Transverse colon (tissue), 4 donors: ENCODE results near the gene PITPNM1. TPM values are rescaled to one million over a fixed set of nuclear protein-coding genes. Genes with fewer than 3 reads are reported as not detected.

Experiments used
- DNase-seq: peaks from one replicate; pipeline ENCODE4 v3.0.0-alpha.2; 2019
- H3K27ac ChIP-seq, 4 donors: fragments of 200-600 bp; sonication (generic); 2 replicates each; pipeline ENCODE4 v1.5.1; 2016 to 2018; ENCODE audit warnings: inconsistent platforms in 4 of 4
- H3K27me3 ChIP-seq: fragments of 200-600 bp; sonication (generic); 2 replicates; pipeline ENCODE4 v1.5.1; 2017; ENCODE audit warnings: inconsistent platforms
- H3K36me3 ChIP-seq, 4 donors: fragments of 200-600 bp; sonication (generic); 2 replicates each; pipeline ENCODE4 v1.5.1; 2017 to 2019; ENCODE audit warnings: inconsistent platforms in 4 of 4
- H3K4me1 ChIP-seq, 4 donors: fragments of 200-600 bp; sonication (generic); 2 replicates each; pipeline ENCODE4 v1.5.1; 2017 to 2020; ENCODE audit warnings: inconsistent platforms in 4 of 4
- H3K4me3 ChIP-seq, 4 donors: fragments of 200-600 bp; sonication (generic); 1 replicate in 1 of 4; 2 replicates in 3 of 4; pipeline versions ENCODE4 v1.5.1 to v1.6.1; 2017 to 2019; ENCODE audit warnings: inconsistent platforms in 4 of 4
- H3K9me3 ChIP-seq, 2 donors: fragments of 200-600 bp; sonication (generic); 2 replicates each; pipeline ENCODE4 v1.5.1; 2017 to 2019; ENCODE audit warnings: inconsistent platforms in 2 of 2
- EP300 ChIP-seq: sonication (generic); formaldehyde crosslinking; IDR thresholded peaks from one replicate; pipeline ENCODE4 v1.6.1; 2017; ENCODE audit warnings: antibody characterized with exemption, low read depth
- POLR2A ChIP-seq: fragments of 450-650 bp; IDR thresholded peaks from one replicate; pipeline ENCODE4 v1.6.1; 2016; ENCODE audit warnings: antibody characterized with exemption, mild to moderate bottlenecking, moderate library complexity
- POLR2AphosphoS5 ChIP-seq, 3 donors: sonication (generic); formaldehyde crosslinking; IDR thresholded peaks; one replicate each; pipeline ENCODE4 v1.6.1; 2016; ENCODE audit warnings: antibody characterized with exemption in 3 of 3
- WGBS, 2 donors: methylation state at CpG; one replicate each; pipeline ENCODE4 v1.1.5; 2018; ENCODE audit warnings: low coverage in 1 of 2; 5-methylcytosine and 5-hydroxymethylcytosine counted together
- in situ Hi-C, 4 donors: fragments of 200-750 bp; cut with MboI; loops; one replicate each; pipeline versions ENCODE4 v1.15.0 to v1.15.1; 2017; ENCODE audit warnings: low sequenced_read_pairs in 3 of 4, low pct_ligation_motif_present in 1 of 4, low pct_unique_long_range_greater_than_20kb in 1 of 4
- intact Hi-C: fragments of 100-400 bp; cut with DNase I; formaldehyde crosslinking; loops from one replicate; pipeline ENCODE4 v1.15.1; 2023; ENCODE audit warnings: low total_unique reads
- total RNA-seq, 4 donors: library from RNA; depleted of rRNA; stranded (reverse); fragments of >200 nt; gene quantifications; one replicate each; pipeline ENCODE4 v1.1.0, GENCODE V29; 2016
- TF ChIP-seq, protein P1 (sequence below), 5 experiments: fragments of 200-600 bp in 3 of 5; fragments of 450-650 bp in 2 of 5; sonication (generic) in 3 of 5; IDR thresholded peaks; 1 replicate in 2 of 5; 2 replicates in 3 of 5; pipeline ENCODE4 v1.5.1; 2016 to 2017; ENCODE audit warnings: antibody characterized with exemption in 5 of 5, inconsistent platforms in 3 of 5, mild to moderate bottlenecking in 2 of 5, moderate library complexity in 1 of 5

The PITPNM1 gene
- total RNA-seq, 4 donors from 2014 or later = 23.5 to 451 (median 60.8) TPM

DNA sequence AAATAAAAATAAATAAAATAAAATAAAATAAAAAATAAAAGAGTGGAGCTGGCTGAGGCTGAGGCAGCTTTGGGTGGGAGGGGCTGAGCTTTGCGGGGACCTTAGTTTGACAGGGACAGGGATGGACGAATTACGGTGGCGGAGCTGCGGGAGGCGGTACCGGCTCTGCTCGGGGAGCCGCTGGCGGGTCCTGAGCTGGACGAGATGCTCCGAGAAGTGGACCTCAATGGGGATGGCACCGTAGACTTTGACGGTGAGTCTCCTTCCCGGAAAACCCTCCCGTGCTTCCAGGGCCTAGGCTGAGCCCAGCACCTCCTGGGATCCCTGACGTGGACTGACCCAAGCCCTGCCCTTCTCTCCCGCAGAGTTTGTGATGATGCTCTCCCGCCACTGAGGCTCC lies 46.9 kb downstream of the PITPNM1 start:
- no peak overlapping the region for H3K4me3 ChIP-seq
- H3K36me3 ChIP-seq = no peaks in the 10 kb centered on the region
- H3K4me1 ChIP-seq = no peaks in the 10 kb centered on the region
- no peak for DNase-seq
- H3K9me3 ChIP-seq = no peaks in the 10 kb centered on the region
- intact Hi-C loops (no loop called here), in situ Hi-C loops (no loop called here)
- WGBS, 2 donors = 86 to 88% methylated on average over 14 to 19 of the region's 19 CpGs
- H3K27me3 ChIP-seq = no peaks in the 10 kb centered on the region
- TF ChIP-seq POLR2A (no peak), POLR2AphosphoS5 (IDR thresholded peaks at IDR 0.05) (no peak), EP300 (no peak)
- TF ChIP-seq, protein P1, sequence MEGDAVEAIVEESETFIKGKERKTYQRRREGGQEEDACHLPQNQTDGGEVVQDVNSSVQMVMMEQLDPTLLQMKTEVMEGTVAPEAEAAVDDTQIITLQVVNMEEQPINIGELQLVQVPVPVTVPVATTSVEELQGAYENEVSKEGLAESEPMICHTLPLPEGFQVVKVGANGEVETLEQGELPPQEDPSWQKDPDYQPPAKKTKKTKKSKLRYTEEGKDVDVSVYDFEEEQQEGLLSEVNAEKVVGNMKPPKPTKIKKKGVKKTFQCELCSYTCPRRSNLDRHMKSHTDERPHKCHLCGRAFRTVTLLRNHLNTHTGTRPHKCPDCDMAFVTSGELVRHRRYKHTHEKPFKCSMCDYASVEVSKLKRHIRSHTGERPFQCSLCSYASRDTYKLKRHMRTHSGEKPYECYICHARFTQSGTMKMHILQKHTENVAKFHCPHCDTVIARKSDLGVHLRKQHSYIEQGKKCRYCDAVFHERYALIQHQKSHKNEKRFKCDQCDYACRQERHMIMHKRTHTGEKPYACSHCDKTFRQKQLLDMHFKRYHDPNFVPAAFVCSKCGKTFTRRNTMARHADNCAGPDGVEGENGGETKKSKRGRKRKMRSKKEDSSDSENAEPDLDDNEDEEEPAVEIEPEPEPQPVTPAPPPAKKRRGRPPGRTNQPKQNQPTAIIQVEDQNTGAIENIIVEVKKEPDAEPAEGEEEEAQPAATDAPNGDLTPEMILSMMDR (IDR thresholded peaks at IDR 0.05) = no peak
- H3K27ac ChIP-seq = no peak overlapping the region

DNA sequence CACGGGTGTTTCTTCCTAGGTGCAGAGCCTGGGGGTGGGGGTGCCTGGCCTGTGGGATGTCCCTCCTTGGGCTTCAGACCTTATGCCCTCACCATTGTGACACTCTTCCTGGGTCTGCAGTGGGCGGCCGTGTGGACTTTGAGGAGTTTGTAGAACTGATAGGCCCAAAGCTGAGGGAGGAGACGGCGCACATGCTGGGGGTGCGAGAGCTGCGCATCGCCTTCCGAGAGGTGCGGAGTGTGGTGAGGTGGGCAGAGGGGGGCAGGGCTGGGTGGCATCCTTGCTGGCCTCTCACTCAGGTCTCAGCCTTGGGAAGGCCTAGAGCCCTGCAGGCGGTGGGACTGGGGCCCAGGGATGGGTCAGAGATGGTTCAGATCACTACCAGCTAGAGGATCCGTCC lies 47.7 kb downstream of the PITPNM1 start:
- in situ Hi-C loops (no loop called here), intact Hi-C loops (no loop called here)
- H3K27me3 ChIP-seq = no peaks in the 10 kb centered on the region
- no peaks in the 10 kb centered on the region for H3K9me3 ChIP-seq
- TF ChIP-seq EP300 (no peak), POLR2A (no peak), POLR2AphosphoS5 (IDR thresholded peaks at IDR 0.05) (no peak)
- TF ChIP-seq, protein P1 (IDR thresholded peaks at IDR 0.05) = no peak
- H3K36me3 ChIP-seq = no peaks in the 10 kb centered on the region
- WGBS, 2 donors = 80 to 92% methylated on average over 1 to 11 of the region's 12 CpGs
- no peak overlapping the region for H3K27ac ChIP-seq
- no peak overlapping the region for H3K4me3 ChIP-seq
- DNase-seq = no peak
- H3K4me1 ChIP-seq = no peaks in the 10 kb centered on the region

DNA sequence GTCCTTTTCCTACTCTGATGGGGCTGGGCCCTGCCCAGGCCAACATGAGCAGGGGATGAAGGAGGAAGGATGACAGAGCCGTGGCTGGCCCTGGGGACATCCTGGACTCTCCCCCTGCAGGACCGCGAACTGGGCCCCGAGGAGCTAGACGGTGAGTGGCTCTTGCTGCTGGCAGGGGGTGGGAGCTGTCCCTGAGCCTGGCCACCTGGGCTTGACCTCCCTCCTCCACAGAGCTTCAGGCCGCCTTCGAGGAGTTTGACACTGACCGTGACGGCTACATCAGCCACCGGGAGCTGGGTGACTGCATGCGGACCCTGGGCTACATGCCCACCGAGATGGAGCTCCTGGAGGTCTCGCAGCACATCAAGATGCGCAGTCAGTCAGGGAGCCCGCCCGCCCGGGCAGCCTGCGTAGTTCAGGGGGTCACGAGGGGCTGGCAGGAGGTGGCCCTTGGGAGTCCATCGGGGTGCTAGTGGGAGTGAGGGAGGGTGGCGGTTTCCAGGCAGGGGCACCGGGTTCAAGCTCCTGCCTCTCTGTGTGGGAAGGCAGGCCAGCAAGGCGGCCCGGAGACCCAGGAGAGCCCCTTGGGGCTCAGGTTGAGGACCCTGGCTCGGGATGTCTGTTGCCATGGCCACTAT lies 49.0 kb downstream of the PITPNM1 start:
- Histone ChIP-seq H3K4me3 (no peak overlapping the region), H3K27ac (no peak overlapping the region), H3K9me3 (no peaks in the 10 kb centered on the region), H3K36me3 (no peaks in the 10 kb centered on the region), H3K27me3 (no peaks in the 10 kb centered on the region), H3K4me1 (no peaks in the 10 kb centered on the region)
- intact Hi-C loops = no loop called here
- WGBS, 2 donors = 82% methylated on average over 20 of the region's 25 CpGs; no CpG with 5 or more reads in 1 of the 2 donors
- TF ChIP-seq, protein P1 (IDR thresholded peaks at IDR 0.05) = no peak
- TF ChIP-seq POLR2A = no peak
- TF ChIP-seq EP300 = no peak
- no peak for DNase-seq
- in situ Hi-C loops = no loop called here

DNA sequence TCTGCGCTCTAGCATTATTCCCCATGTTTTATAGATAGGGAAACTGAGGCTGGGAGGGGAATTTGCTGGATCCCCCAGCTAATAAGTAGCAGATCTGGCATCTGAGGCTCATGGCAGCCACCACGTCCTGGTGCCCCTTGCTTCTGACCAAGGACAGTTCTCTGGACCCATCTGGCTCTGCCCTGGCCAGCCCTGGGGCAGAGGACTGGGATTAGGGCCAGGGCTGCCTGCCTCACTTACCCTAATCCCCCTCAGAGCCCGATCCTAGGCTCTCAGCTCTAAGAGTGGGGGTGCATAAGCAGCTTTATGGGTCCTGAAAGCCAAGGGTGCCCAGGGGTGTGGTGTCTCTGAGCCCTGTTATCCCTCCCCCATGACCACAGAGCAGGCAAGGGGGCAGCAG lies 50.1 kb downstream of the PITPNM1 start, which contains the start of gene CABP4:
Gene CABP4 (plus strand): TSS at position 301 of the 400 bp plus-strand sequence. CDS start 70 bp downstream, at position 371.
- Histone ChIP-seq H3K27me3 (no peaks in the 10 kb centered on the region), H3K4me1 (no peaks in the 10 kb centered on the region), H3K4me3 (no peak within 1 kb of the TSS), H3K27ac (no peak within 1 kb of the TSS), H3K9me3 (no peaks in the 10 kb centered on the region), H3K36me3 (no peaks in the 10 kb centered on the region)
- TF ChIP-seq, protein P1 (IDR thresholded peaks at IDR 0.05) = no peak
- no peak for TF ChIP-seq POLR2AphosphoS5 (IDR thresholded peaks at IDR 0.05)
- TF ChIP-seq POLR2A = no peak
- no peak for TF ChIP-seq EP300
- in situ Hi-C loops (no loop called here), intact Hi-C loops (no loop called here)
- DNase-seq = no peak
- WGBS, 2 donors = 83 to 86% methylated on average over 1 to 3 of the region's 3 CpGs
